HepG2 (cell line): ENCODE measurements around the gene EEF1AKMT3. TPM values are rescaled to one million over a fixed set of nuclear protein-coding genes. Genes with fewer than 3 reads are reported as not detected.

Experiments used
- ATAC-seq: fragments of 200-7000 bp; cut with Tn5 transposase; 3 replicates; pipeline ENCODE4 v1.9.1; 2020; ENCODE audit warnings: mild to moderate bottlenecking, moderate library complexity
- BruUV-seq: library from RNA; stranded (reverse); fragments of 400-500 nt; replicated peaks from 2 replicates; lab custom pipeline; 2021; lab: Mats Ljungman, UMichigan
- CTCF ChIA-PET: fragments of 300-600 bp; formaldehyde crosslinking; extraction: SDS; loops from one replicate; lab custom pipeline; 2021; ENCODE audit warnings: low total read pairs, inconsistent platforms, low intra/inter-chr PET ratio; lab: Yijun Ruan, JAX
- POLR2A ChIA-PET: fragments of 350-600 bp; sonication (Branson Sonifier 250); formaldehyde crosslinking; loops from one replicate; lab custom pipeline; 2020; ENCODE audit warnings: antibody characterized with exemption, inconsistent platforms; lab: Yijun Ruan, JAX
- DNase-seq: peaks from one replicate; pipeline ENCODE4 v3.0.0-alpha.2; 2015; ENCODE audit warnings: low spot score
- FAIRE-seq: peaks from 3 replicates; lab custom pipeline; 2011; peaks lifted over from hg19 to GRCh38; lab: Jason Lieb, UNC
- H2AFZ ChIP-seq: one replicate; pipeline ENCODE4 v1.6.1; 2011; ENCODE audit warnings: low read length, inconsistent platforms
- H3K27ac ChIP-seq: fragments of 300-600 bp; 3 replicates; pipeline ENCODE4 v1.8.0; 2011; ENCODE audit warnings: mixed run types, mild to moderate bottlenecking, mixed read lengths, low read length, inconsistent platforms; ENCODE audit not compliant: insufficient read depth; ENCODE audit errors: extremely low read length
- H3K27me3 ChIP-seq, 2 experiments: fragments of 200-600 bp in 1 of 2; 2 replicates in 1 of 2; 3 replicates in 1 of 2; pipeline versions ENCODE4 v1.6.0 to v1.8.0; 2011; ENCODE audit warnings: low read length in 2 of 2, mild to moderate bottlenecking in 2 of 2, moderate library complexity in 2 of 2, inconsistent platforms in 1 of 2; ENCODE audit not compliant: insufficient read depth in 2 of 2, control insufficient read depth in 1 of 2
- H3K36me3 ChIP-seq, 2 experiments: fragments of 200-600 bp in 1 of 2; replicated peaks in 1 of 2; 2 replicates in 1 of 2; 3 replicates in 1 of 2; pipeline versions ENCODE4 v1.5.1 to v1.8.0; 2011; ENCODE audit warnings: low read length in 2 of 2, inconsistent platforms in 1 of 2; ENCODE audit not compliant: insufficient read depth in 2 of 2, control insufficient read depth in 1 of 2
- H3K4me1 ChIP-seq: 2 replicates; pipeline ENCODE4 v1.5.1; 2012; ENCODE audit warnings: low read length, inconsistent platforms; ENCODE audit not compliant: insufficient read depth
- H3K4me2 ChIP-seq: 2 replicates; pipeline ENCODE4 v1.6.0; 2011; ENCODE audit warnings: low read depth, low read length, inconsistent platforms
- H3K4me3 ChIP-seq, 3 experiments: fragments of 200-600 bp in 1 of 3; sonication (generic), shearing (Covaris generic) in 1 of 3; replicated peaks in 1 of 3; 2 replicates each; pipeline ENCODE4 v1.5.1; 2011 to 2016; ENCODE audit warnings: low read length in 3 of 3, inconsistent platforms in 2 of 3, low read depth in 2 of 3, mild to moderate bottlenecking in 2 of 3, control low read depth in 1 of 3, mixed read lengths in 1 of 3; ENCODE audit not compliant: insufficient read depth in 1 of 3
- H3K79me2 ChIP-seq: one replicate; pipeline ENCODE4 v1.6.1; 2011; ENCODE audit warnings: low read length, inconsistent platforms; ENCODE audit not compliant: insufficient read depth
- H3K9ac ChIP-seq: 2 replicates; pipeline ENCODE4 v1.6.0; 2011; ENCODE audit warnings: mild to moderate bottlenecking, low read depth, low read length, inconsistent platforms; ENCODE audit not compliant: insufficient read depth
- H3K9me3 ChIP-seq: 2 replicates; pipeline ENCODE4 v1.5.1; 2012; ENCODE audit warnings: mild to moderate bottlenecking, low read length
- H4K20me1 ChIP-seq: 2 replicates; pipeline ENCODE4 v1.6.0; 2011; ENCODE audit warnings: inconsistent platforms, mild to moderate bottlenecking, low read length, moderate library complexity; ENCODE audit not compliant: insufficient read depth
- EZH2 ChIP-seq: conservative IDR thresholded peaks from 2 replicates; pipeline ENCODE4 v1.6.1; 2012; ENCODE audit warnings: mild to moderate bottlenecking, low read depth, low read length, moderate library complexity
- GABPA ChIP-seq, 2 experiments: IDR thresholded peaks; 2 replicates each; pipeline ENCODE4 v1.6.1; 2011 to 2016; ENCODE audit warnings: low read depth in 2 of 2, low read length in 1 of 2, missing biosample characterization in 1 of 2, missing genetic modification characterization in 1 of 2
- GATAD2A ChIP-seq: IDR thresholded peaks from 2 replicates; pipeline ENCODE4 v1.6.1; 2016
- JUNB ChIP-seq: sonication (generic); formaldehyde crosslinking; IDR thresholded peaks from 2 replicates; pipeline ENCODE4 v1.8.0; 2022; ENCODE audit warnings: missing genetic modification reagents, mild to moderate bottlenecking, borderline replicate concordance
- MEIS1 ChIP-seq: sonication (generic); formaldehyde crosslinking; IDR thresholded peaks from 2 replicates; pipeline ENCODE4 v1.9.0; 2021; ENCODE audit warnings: mild to moderate bottlenecking, missing genetic modification reagents, moderate library complexity, borderline replicate concordance
- STAG1 ChIP-seq: sonication (generic); formaldehyde crosslinking; IDR thresholded peaks from 2 replicates; pipeline ENCODE4 v1.4.0; 2020; ENCODE audit warnings: missing genetic modification reagents
- TAF1 ChIP-seq: sonication (generic); formaldehyde crosslinking; IDR thresholded peaks from 2 replicates; pipeline ENCODE4 v1.4.0; 2020; ENCODE audit warnings: missing genetic modification reagents
- TGIF2 ChIP-seq: IDR thresholded peaks from 2 replicates; pipeline ENCODE4 v1.6.1; 2016; ENCODE audit warnings: control low read depth, missing compliant biosample characterization
- ZFP36 ChIP-seq: fragments of 150-350 bp; IDR thresholded peaks from 2 replicates; pipeline ENCODE4 v1.6.1; 2018; ENCODE audit warnings: borderline replicate concordance, low read length, low read depth; ENCODE audit not compliant: partially characterized antibody
- ZMYM3 ChIP-seq: sonication (generic); formaldehyde crosslinking; IDR thresholded peaks from 2 replicates; pipeline ENCODE4 v1.5.1; 2020; ENCODE audit warnings: mild to moderate bottlenecking, missing genetic modification reagents
- ZNF256 ChIP-seq: sonication (generic); formaldehyde crosslinking; conservative IDR thresholded peaks from 2 replicates; pipeline ENCODE4 v1.4.0; 2020; ENCODE audit warnings: missing genetic modification reagents
- ZNF331 ChIP-seq: sonication (generic); formaldehyde crosslinking; IDR thresholded peaks from 2 replicates; pipeline ENCODE4 v1.4.0; 2020; ENCODE audit warnings: missing genetic modification reagents
- ZNF772 ChIP-seq: sonication (generic); formaldehyde crosslinking; IDR thresholded peaks from 2 replicates; pipeline ENCODE4 v1.5.0; 2020; ENCODE audit warnings: mild to moderate bottlenecking, missing genetic modification reagents
- ZSCAN30 ChIP-seq: sonication (generic); formaldehyde crosslinking; IDR thresholded peaks from 2 replicates; pipeline ENCODE4 v1.5.0; 2020; ENCODE audit warnings: mild to moderate bottlenecking, missing genetic modification reagents
- WGBS: methylation state at CpG from one replicate; pipeline ENCODE4 v1.1.6; 2017; ENCODE audit warnings: low lambda C conversion rate; 5-methylcytosine and 5-hydroxymethylcytosine counted together
- in situ Hi-C: cut with HindIII; loops from 2 replicates; pipeline ENCODE4 v1.10.0; 2017; ENCODE audit warnings: low pct_unique_long_range_greater_than_20kb; ENCODE audit not compliant: extremely low pct_ligation_motif_present
- intact Hi-C: fragments of 100-400 bp; cut with micrococcal nuclease; formaldehyde crosslinking; loops from one replicate; pipeline ENCODE4 v1.10.0; 2022; ENCODE audit not compliant: unreplicated experiment
- polyA plus RNA-seq, 8 experiments: library from polyadenylated mRNA; depleted of rRNA in 3 of 8; stranded (reverse) in 7 of 8; unstranded in 1 of 8; fragments of >200 nt; fragmentation: Illumina TruSeq in 4 of 8; extraction: Trizol in 4 of 8; gene quantifications; 2 replicates each; pipeline versions ENCODE4 v1.2.1 to v1.2.3, GENCODE V29; 2011 to 2016; ENCODE audit warnings: low read depth in 4 of 8, missing spikeins in 1 of 8, mixed read lengths in 1 of 8; ENCODE audit not compliant: insufficient read depth in 1 of 8
- total RNA-seq, 5 experiments: library from RNA; depleted of rRNA; stranded (reverse); fragments of >200 nt; fragmentation: Illumina TruSeq; extraction: Trizol; gene quantifications; 2 replicates each; pipeline ENCODE4 v1.2.3, GENCODE V29; 2016; ENCODE audit warnings: low read depth in 1 of 5
- TF ChIP-seq, protein P1 (sequence below): sonication (generic); formaldehyde crosslinking; IDR thresholded peaks from 2 replicates; pipeline ENCODE4 v1.5.0; 2020; ENCODE audit warnings: mild to moderate bottlenecking, missing genetic modification reagents
- TF ChIP-seq, protein P2 (sequence below): sonication (generic); formaldehyde crosslinking; IDR thresholded peaks from 2 replicates; pipeline ENCODE4 v1.5.1; 2020; ENCODE audit warnings: mild to moderate bottlenecking, moderate library complexity, missing genetic modification reagents

EEF1AKMT3 gene
- total and polyA plus RNA-seq, 2 of the 13 experiments (the other 11 are each of a cell fraction or from before 2014, with no cell fraction given), result 4.7 to 11.4 TPM

DNA sequence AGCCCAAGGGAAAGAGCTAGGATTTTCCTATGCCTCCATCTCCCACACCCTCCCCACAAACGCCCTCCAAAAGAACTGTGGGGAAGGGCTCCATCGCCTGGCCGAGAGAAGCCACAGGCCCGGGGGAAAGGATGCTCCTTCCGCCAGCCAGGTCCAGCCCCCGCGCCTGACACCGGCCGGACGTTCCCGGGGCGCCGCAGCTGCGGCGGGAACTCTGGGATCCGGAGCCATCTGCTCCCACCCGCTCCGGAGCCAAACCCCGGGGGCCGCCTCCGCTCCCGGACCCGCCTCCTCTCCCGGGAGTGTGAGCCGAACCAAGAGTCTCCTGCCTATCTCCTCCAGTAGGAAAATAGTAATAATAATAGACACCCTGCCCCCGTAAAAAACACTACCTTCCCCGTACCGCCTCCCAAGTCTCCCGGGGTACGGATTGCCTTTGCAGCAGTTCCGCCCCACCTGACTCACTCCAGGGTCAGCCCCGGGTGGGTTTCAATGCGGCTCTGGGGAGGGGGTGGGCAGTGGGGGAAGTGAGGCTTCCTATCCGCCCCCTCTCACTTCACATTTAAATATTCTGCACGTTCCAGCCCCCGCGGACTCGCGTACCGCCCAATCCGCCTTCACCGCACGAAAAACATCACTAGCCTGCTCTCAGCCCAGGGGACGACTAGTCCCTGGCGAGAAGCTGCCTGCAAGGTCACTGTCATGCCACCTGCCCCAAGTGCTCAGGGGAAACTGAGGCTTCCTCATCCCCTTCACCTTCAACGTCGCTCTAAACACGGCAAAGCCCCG lies 36.3 kb upstream of the EEF1AKMT3 start (continued):
- TF ChIP-seq JUNB (CRISPR knock-in tag), result no peak
- no peak for TF ChIP-seq GABPA (IDR thresholded peaks at IDR 0.05; ENCODE audit: low read depth, low read length)
- TF ChIP-seq GABPA (CRISPR knock-in tag; IDR thresholded peaks at IDR 0.05; ENCODE audit: low read depth), result no peak
- TF ChIP-seq MEIS1, result no peak
- TF ChIP-seq GATAD2A (CRISPR knock-in tag), result peak; percentile 20; the same call in 1 of the 2 replicates
- no peak for TF ChIP-seq TGIF2 (CRISPR knock-in tag)
- no peak for TF ChIP-seq TAF1 (CRISPR knock-in tag)
- TF ChIP-seq STAG1 (CRISPR knock-in tag), result peak; percentile 66
- TF ChIP-seq, protein P1, sequence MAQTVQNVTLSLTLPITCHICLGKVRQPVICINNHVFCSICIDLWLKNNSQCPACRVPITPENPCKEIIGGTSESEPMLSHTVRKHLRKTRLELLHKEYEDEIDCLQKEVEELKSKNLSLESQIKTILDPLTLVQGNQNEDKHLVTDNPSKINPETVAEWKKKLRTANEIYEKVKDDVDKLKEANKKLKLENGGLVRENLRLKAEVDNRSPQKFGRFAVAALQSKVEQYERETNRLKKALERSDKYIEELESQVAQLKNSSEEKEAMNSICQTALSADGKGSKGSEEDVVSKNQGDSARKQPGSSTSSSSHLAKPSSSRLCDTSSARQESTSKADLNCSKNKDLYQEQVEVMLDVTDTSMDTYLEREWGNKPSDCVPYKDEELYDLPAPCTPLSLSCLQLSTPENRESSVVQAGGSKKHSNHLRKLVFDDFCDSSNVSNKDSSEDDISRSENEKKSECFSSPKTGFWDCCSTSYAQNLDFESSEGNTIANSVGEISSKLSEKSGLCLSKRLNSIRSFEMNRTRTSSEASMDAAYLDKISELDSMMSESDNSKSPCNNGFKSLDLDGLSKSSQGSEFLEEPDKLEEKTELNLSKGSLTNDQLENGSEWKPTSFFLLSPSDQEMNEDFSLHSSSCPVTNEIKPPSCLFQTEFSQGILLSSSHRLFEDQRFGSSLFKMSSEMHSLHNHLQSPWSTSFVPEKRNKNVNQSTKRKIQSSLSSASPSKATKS, result no peak
- TF ChIP-seq ZSCAN30 (CRISPR knock-in tag), result no peak

DNA sequence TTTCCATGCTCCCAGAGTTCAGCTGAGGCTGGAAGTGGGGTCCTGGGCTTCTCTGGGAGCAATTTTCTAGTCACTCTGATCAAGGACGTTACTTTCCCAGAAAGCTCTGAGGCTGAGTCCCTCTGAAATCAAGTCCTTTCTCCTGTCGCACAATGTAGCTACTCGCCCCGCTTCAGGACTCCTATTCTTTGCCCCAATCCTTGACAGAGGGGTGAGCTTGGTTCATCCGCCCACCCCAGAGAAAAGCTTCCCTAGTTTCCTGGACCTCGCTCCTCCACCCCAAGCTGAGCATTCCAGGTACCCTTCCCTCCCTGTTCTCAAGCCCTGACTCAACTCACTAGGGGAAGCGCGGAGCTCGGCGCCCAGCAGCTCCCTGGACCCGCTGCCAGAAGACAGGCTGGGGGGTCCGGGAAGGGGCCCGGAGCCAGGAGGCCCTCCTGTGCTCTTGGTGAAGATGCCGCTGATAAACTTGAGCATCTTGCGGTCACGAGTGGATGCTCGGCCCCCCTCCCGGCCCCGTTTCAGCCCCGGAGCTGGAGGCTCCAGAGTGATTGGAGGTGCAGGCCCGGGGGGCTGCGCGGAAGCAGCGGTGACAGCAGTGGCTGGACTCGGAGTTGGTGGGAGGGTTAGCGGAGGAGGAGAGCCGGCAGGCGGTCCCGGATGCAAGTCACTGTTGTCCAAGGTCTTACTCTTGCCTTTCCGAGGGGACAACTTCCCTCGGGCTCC lies 35.5 kb upstream of the EEF1AKMT3 start:
- peaks cover 48% of the 10 kb centered on the region for H3K4me1 ChIP-seq
- no peaks in the 10 kb centered on the region for H3K9me3 ChIP-seq
- H3K79me2 ChIP-seq, result no peaks in the 10 kb centered on the region
- peak overlapping the region; percentile 48 to 73 (median 59); a peak in 5 of 6 replicates for H3K4me3 ChIP-seq
- no peak overlapping the region for H2AFZ ChIP-seq
- TF ChIP-seq ZMYM3 (CRISPR knock-in tag), result peak; percentile 81
- TF ChIP-seq EZH2, result peak; percentile 82; the same call in 1 of the 2 replicates
- no peak for TF ChIP-seq ZNF331
- TF ChIP-seq, protein P2, sequence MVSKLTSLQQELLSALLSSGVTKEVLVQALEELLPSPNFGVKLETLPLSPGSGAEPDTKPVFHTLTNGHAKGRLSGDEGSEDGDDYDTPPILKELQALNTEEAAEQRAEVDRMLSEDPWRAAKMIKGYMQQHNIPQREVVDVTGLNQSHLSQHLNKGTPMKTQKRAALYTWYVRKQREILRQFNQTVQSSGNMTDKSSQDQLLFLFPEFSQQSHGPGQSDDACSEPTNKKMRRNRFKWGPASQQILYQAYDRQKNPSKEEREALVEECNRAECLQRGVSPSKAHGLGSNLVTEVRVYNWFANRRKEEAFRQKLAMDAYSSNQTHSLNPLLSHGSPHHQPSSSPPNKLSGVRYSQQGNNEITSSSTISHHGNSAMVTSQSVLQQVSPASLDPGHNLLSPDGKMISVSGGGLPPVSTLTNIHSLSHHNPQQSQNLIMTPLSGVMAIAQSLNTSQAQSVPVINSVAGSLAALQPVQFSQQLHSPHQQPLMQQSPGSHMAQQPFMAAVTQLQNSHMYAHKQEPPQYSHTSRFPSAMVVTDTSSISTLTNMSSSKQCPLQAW (CRISPR knock-in tag), result 0 out of 2 replicates have a peak, but pooled peaks have one; percentile 21
- no peak for TF ChIP-seq ZNF256 (CRISPR knock-in tag)
- peak; percentile 69 for TF ChIP-seq ZFP36
- TF ChIP-seq ZNF772 (CRISPR knock-in tag), result 0 out of 2 replicates have a peak, but pooled peaks have one; percentile 7
- H3K27me3 ChIP-seq, result peaks cover 12 to 59% of the 10 kb centered on the region in 2 experiments; a peak in 4 of 5 replicates
- in situ Hi-C loops (no loop called here), intact Hi-C loops (loop anchor here (5.0 kb wide), 2 partner anchors 45 to 155 kb away; partner anchors contain the start of gene OS9)
- CTCF ChIA-PET, result no interaction called here
- no peak overlapping the region for H3K27ac ChIP-seq
- no TSS peak for BruUV-seq
- FAIRE-seq (no peak), DNase-seq (no peak), ATAC-seq (peak; percentile 4; the same call in 2 of the 3 replicates)
- H4K20me1 ChIP-seq, result no peaks in the 10 kb centered on the region
- H3K36me3 ChIP-seq, result no peaks in the 10 kb centered on the region
- POLR2A ChIA-PET, result interaction anchor here (1.2 to 3.3 kb wide), 2 partner anchors 8 to 11 kb away, joined by 5 to 29 read pairs; partner anchors contain the start of gene TSPAN31
- 26% methylated on average over 11 of the region's 31 CpGs for WGBS
- H3K4me2 ChIP-seq, result peak overlapping the region; percentile 94
- no peak overlapping the region for H3K9ac ChIP-seq
